GM12892 (cell line): ENCODE measurements around the gene OSBPL10.

Experiments
- POLR2A ChIP-seq: IDR thresholded peaks from 2 replicates; pipeline ENCODE4 v1.6.1; 2011; ENCODE audit warnings: low read depth, low read length, control low read depth
- POLR2AphosphoS5 ChIP-seq: IDR thresholded peaks from 2 replicates; pipeline ENCODE4 v1.6.1; 2011; ENCODE audit warnings: low read depth, low read length, control low read depth
- TAF1 ChIP-seq: IDR thresholded peaks from 2 replicates; pipeline ENCODE4 v1.6.1; 2011; ENCODE audit warnings: low read depth, mild to moderate bottlenecking, control low read depth, low read length, borderline replicate concordance

DNA sequence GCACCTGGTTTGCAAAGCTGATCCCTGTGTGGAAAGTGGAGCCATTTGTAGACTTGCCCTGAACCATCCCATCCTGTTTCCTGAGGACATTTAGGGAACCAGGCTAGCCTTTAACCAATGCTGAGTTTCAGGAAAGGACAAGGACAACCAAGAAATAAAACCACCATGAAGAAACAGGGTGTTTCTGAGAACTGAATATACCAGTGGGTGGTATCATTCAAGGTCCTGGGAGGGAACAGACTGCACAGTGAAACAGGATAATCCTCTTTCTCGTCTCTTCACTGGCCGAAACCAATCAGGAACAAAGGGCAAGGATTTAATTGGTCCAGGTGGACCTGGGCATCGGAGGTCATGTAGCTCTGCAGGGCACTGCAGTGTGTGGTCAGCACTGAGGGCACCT is 22.3 kb upstream of the OSBPL10 start:
- no peak for TF ChIP-seq POLR2A
- TF ChIP-seq POLR2AphosphoS5, result no peak
- no peak for TF ChIP-seq TAF1
